ENCODE results near the gene FGA.

DNA sequence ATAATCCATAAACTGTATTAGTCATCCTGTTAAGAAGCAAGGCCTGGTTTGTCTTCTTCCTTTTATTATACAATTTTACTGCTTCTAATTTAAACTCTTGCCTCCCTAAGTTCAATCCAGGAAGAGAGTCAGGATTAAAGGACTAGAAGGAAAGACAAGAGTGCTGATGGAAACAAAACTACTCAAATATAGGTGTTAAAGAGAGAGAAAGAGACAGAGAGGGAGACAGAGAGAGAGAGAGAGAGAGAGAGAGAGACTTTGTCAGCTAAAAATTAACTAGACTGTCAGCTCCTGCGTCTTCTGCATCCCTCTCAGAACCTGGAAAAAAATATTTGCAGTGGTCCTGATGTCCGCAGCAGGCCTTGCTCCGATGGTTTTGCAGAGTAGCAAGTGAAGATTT, 35.4 kb upstream of the FGA start:
- no peak for TF ChIP-seq CTCF (IDR thresholded peaks at IDR 0.05)
- TF ChIP-seq MAZ (IDR thresholded peaks at IDR 0.05; ENCODE audit: borderline replicate concordance, low read depth, low read length): no peak
- TF ChIP-seq MAX (IDR thresholded peaks at IDR 0.05): no peak
- no peak for TF ChIP-seq ZNF302 (CRISPR knock-in tag; IDR thresholded peaks at IDR 0.05)
- TF ChIP-seq USF2 (IDR thresholded peaks at IDR 0.05): no peak
- TF ChIP-seq, protein P1, sequence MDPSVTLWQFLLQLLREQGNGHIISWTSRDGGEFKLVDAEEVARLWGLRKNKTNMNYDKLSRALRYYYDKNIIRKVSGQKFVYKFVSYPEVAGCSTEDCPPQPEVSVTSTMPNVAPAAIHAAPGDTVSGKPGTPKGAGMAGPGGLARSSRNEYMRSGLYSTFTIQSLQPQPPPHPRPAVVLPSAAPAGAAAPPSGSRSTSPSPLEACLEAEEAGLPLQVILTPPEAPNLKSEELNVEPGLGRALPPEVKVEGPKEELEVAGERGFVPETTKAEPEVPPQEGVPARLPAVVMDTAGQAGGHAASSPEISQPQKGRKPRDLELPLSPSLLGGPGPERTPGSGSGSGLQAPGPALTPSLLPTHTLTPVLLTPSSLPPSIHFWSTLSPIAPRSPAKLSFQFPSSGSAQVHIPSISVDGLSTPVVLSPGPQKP (IDR thresholded peaks at IDR 0.05; ENCODE audit: low read depth, low read length): no peak
- no peak for TF ChIP-seq MAFK (IDR thresholded peaks at IDR 0.05; ENCODE audit: partially characterized antibody)
- TF ChIP-seq CHD4 (IDR thresholded peaks at IDR 0.05; ENCODE audit: borderline replicate concordance): no peak
- TF ChIP-seq POLR2A (IDR thresholded peaks at IDR 0.05; ENCODE audit: low read length): no peak
- TF ChIP-seq KDM1A (IDR thresholded peaks at IDR 0.05; ENCODE audit: low read depth): no peak
